ENCODE data around the gene HOPX.
"Not testable (repeated sequence)": the region's sequence is repeated elsewhere in the genome, so short reads cannot be mapped to it uniquely, and the experiment has no call there.

Gene HOPX

GRCh38 chr4:56681158-56681852 is at the start of gene HOPX:
TSS of gene HOPX (minus strand) at chr4:56681296. CDS start at chr4:56657816, 23,480 bp downstream.
- no peak for DNase-seq

- DNase-seq: no peak
Observed at GRCh38 chr4:56730097-56730496, 49.0 kb upstream of the HOPX start.

- peak; percentile 59 for DNase-seq
Observed at GRCh38 chr4:56728512-56728911, 47.4 kb upstream of the HOPX start.

GRCh38 chr4:56727150-56727549 is 46.1 kb upstream of the HOPX start:
- no peak for DNase-seq

GRCh38 chr4:56726593-56726992 is 45.5 kb upstream of the HOPX start:
- DNase-seq: not testable (repeated sequence)

- DNase-seq: no peak
Observed at GRCh38 chr4:56723659-56724230, 42.6 kb upstream of the HOPX start.

GRCh38 chr4:56723201-56723605 is 42.1 kb upstream of the HOPX start:
- no peak for DNase-seq

- no peak for DNase-seq
Observed at GRCh38 chr4:56708146-56708545, 27.1 kb upstream of the HOPX start.

GRCh38 chr4:56705966-56706365 is 24.9 kb upstream of the HOPX start:
- no peak for DNase-seq

GRCh38 chr4:56705334-56705733 is 24.2 kb upstream of the HOPX start:
- DNase-seq: no peak

- no peak for DNase-seq
Observed at GRCh38 chr4:56704089-56704871, 23.2 kb upstream of the HOPX start.

GRCh38 chr4:56703378-56703777 is 22.3 kb upstream of the HOPX start:
- no peak for DNase-seq

GRCh38 chr4:56701644-56702043 is 20.5 kb upstream of the HOPX start:
- DNase-seq: no peak

- no peak for DNase-seq
Observed at GRCh38 chr4:56701161-56701480, 20.0 kb upstream of the HOPX start.

- no peak for DNase-seq
Observed at GRCh38 chr4:56699537-56700105, 18.5 kb upstream of the HOPX start.

- DNase-seq: no peak
Observed at GRCh38 chr4:56698329-56698728, 17.2 kb upstream of the HOPX start.

- DNase-seq: no peak
Observed at GRCh38 chr4:56696056-56696455, 15.0 kb upstream of the HOPX start.

- not testable (repeated sequence) for DNase-seq
Observed at GRCh38 chr4:56693476-56693875, 12.4 kb upstream of the HOPX start.

- no peak for DNase-seq
Observed at GRCh38 chr4:56692576-56692975, 11.5 kb upstream of the HOPX start.

GRCh38 chr4:56691425-56691824 is 10.3 kb upstream of the HOPX start:
- no peak for DNase-seq

GRCh38 chr4:56690393-56690792 is 9.3 kb upstream of the HOPX start:
- DNase-seq: no peak

- no peak for DNase-seq
Observed at GRCh38 chr4:56689201-56689969, 8.3 kb upstream of the HOPX start.

- no peak for DNase-seq
Observed at GRCh38 chr4:56688094-56688647, 7.1 kb upstream of the HOPX start.

Measured in NCI-H1092 (cell line).